ENCODE data around the gene NOTCH1.
A peak's percentile ranks its signal among the peaks of the same experiment; 100 is the strongest.

Gene NOTCH1

GRCh38 chr9:136501686-136502085, 44.2 kb downstream of the NOTCH1 start:
- Mint-ChIP-seq H3K4me1 (no peaks in the 10 kb centered on the region), H3K9me3 (no peaks in the 10 kb centered on the region), H3K27ac (peak overlapping the region in 1 of 2 donors; percentile 76), H3K4me3 (no peak overlapping the region), H3K27me3 (no peaks in the 10 kb centered on the region)
- no peak for ATAC-seq
- no peak for DNase-seq

GRCh38 chr9:136499935-136500910, 45.6 kb downstream of the NOTCH1 start:
- no peak for DNase-seq
- H3K27ac Mint-ChIP-seq = peak overlapping the region in 1 of 2 donors; percentile 34
- H3K9me3 Mint-ChIP-seq = no peaks in the 10 kb centered on the region
- no peak for ATAC-seq
- no peaks in the 10 kb centered on the region for H3K27me3 Mint-ChIP-seq
- H3K4me1 Mint-ChIP-seq = no peaks in the 10 kb centered on the region
- H3K4me3 Mint-ChIP-seq = no peak overlapping the region

GRCh38 chr9:136499071-136499934, 46.5 kb downstream of the NOTCH1 start:
- Mint-ChIP-seq H3K27ac (peak overlapping the region in 1 of 2 donors; percentile 71), H3K4me1 (no peaks in the 10 kb centered on the region), H3K27me3 (no peaks in the 10 kb centered on the region), H3K9me3 (no peaks in the 10 kb centered on the region), H3K4me3 (no peak overlapping the region)
- no peak for DNase-seq
- ATAC-seq = no peak

GRCh38 chr9:136497916-136498695, 47.7 kb downstream of the NOTCH1 start:
- peak overlapping the region in 1 of 2 donors; percentile 27 for H3K27ac Mint-ChIP-seq
- no peak overlapping the region for H3K4me3 Mint-ChIP-seq
- H3K9me3 Mint-ChIP-seq = no peaks in the 10 kb centered on the region
- no peaks in the 10 kb centered on the region for H3K4me1 Mint-ChIP-seq
- DNase-seq (no peak), ATAC-seq (no peak)
- H3K27me3 Mint-ChIP-seq = no peaks in the 10 kb centered on the region

GRCh38 chr9:136496801-136497620, 48.8 kb downstream of the NOTCH1 start:
- H3K9me3 Mint-ChIP-seq = no peaks in the 10 kb centered on the region
- no peak overlapping the region for H3K27ac Mint-ChIP-seq
- DNase-seq = no peak
- no peaks in the 10 kb centered on the region for H3K27me3 Mint-ChIP-seq
- no peaks in the 10 kb centered on the region for H3K4me1 Mint-ChIP-seq
- H3K4me3 Mint-ChIP-seq = no peak overlapping the region
- ATAC-seq = no peak

GRCh38 chr9:136496181-136496580, 49.7 kb downstream of the NOTCH1 start:
- Mint-ChIP-seq H3K4me1 (no peaks in the 10 kb centered on the region), H3K27ac (peak overlapping the region; percentile 12 to 78), H3K9me3 (no peaks in the 10 kb centered on the region), H3K27me3 (no peaks in the 10 kb centered on the region), H3K4me3 (no peak overlapping the region)
- DNase-seq = no peak
- ATAC-seq = no peak

GRCh38 chr9:136495238-136495800, 50.5 kb downstream of the NOTCH1 start:
- no peak overlapping the region for H3K27ac Mint-ChIP-seq
- H3K27me3 Mint-ChIP-seq = no peaks in the 10 kb centered on the region
- H3K4me1 Mint-ChIP-seq = no peaks in the 10 kb centered on the region
- H3K4me3 Mint-ChIP-seq = no peak overlapping the region
- DNase-seq = no peak
- H3K9me3 Mint-ChIP-seq = no peaks in the 10 kb centered on the region
- ATAC-seq = no peak

GRCh38 chr9:136494531-136495215, 51.2 kb downstream of the NOTCH1 start:
- no peaks in the 10 kb centered on the region for H3K27me3 Mint-ChIP-seq
- H3K27ac Mint-ChIP-seq = peak overlapping the region in 1 of 2 donors; percentile 91
- no peak overlapping the region for H3K4me3 Mint-ChIP-seq
- H3K9me3 Mint-ChIP-seq = no peaks in the 10 kb centered on the region
- ATAC-seq (no peak), DNase-seq (no peak)
- H3K4me1 Mint-ChIP-seq = no peaks in the 10 kb centered on the region

- H3K4me3 Mint-ChIP-seq = no peak overlapping the region
- peak overlapping the region in 1 of 2 donors; percentile 91 for H3K27ac Mint-ChIP-seq
- H3K27me3 Mint-ChIP-seq = no peaks in the 10 kb centered on the region
- DNase-seq (no peak), ATAC-seq (peak; percentile 26)
- H3K4me1 Mint-ChIP-seq = no peaks in the 10 kb centered on the region
- no peaks in the 10 kb centered on the region for H3K9me3 Mint-ChIP-seq
Observed at GRCh38 chr9:136494012-136494411, 51.8 kb downstream of the NOTCH1 start.

GRCh38 chr9:136493567-136493971, 52.3 kb downstream of the NOTCH1 start:
- Mint-ChIP-seq H3K27me3 (no peaks in the 10 kb centered on the region), H3K9me3 (no peaks in the 10 kb centered on the region)
- ATAC-seq = peak; percentile 29

GRCh38 chr9:136492978-136493522, 52.8 kb downstream of the NOTCH1 start:
- no peak overlapping the region for H3K4me3 Mint-ChIP-seq
- no peaks in the 10 kb centered on the region for H3K9me3 Mint-ChIP-seq
- H3K27ac Mint-ChIP-seq = peak overlapping the region in 1 of 2 donors; percentile 54
- no peaks in the 10 kb centered on the region for H3K4me1 Mint-ChIP-seq
- ATAC-seq (no peak), DNase-seq (no peak)
- no peaks in the 10 kb centered on the region for H3K27me3 Mint-ChIP-seq

More at GRCh38 chr9:136493567-136493971, 52.3 kb downstream of the NOTCH1 start:
- DNase-seq = no peak
- H3K27ac Mint-ChIP-seq = peak overlapping the region in 1 of 2 donors; percentile 22
- H3K4me3 Mint-ChIP-seq = no peak overlapping the region
- no peaks in the 10 kb centered on the region for H3K4me1 Mint-ChIP-seq

- no peaks in the 10 kb centered on the region for H3K27me3 Mint-ChIP-seq
- ATAC-seq = no peak
- H3K4me3 Mint-ChIP-seq = no peak overlapping the region
- no peak overlapping the region for H3K27ac Mint-ChIP-seq
- H3K4me1 Mint-ChIP-seq = peaks cover 7% of the 10 kb centered on the region
- no peak for DNase-seq
- no peaks in the 10 kb centered on the region for H3K9me3 Mint-ChIP-seq
Observed at GRCh38 chr9:136489731-136490130, 56.1 kb downstream of the NOTCH1 start.

Measured in stimulated activated naive CD8-positive, alpha-beta T cell treated with anti-CD3 and anti-CD28 coated beads, Interleukin-15, amount 100 ng/mL, for 72 hours (primary cell).